ENCODE data around the gene SLC25A12. TPM values are rescaled to one million over a fixed set of nuclear protein-coding genes. Genes with fewer than 3 reads are reported as not detected.

The SLC25A12 gene
- total RNA-seq, 2 experiments from 2014 or later = 28.1 to 32.3 TPM

DNA sequence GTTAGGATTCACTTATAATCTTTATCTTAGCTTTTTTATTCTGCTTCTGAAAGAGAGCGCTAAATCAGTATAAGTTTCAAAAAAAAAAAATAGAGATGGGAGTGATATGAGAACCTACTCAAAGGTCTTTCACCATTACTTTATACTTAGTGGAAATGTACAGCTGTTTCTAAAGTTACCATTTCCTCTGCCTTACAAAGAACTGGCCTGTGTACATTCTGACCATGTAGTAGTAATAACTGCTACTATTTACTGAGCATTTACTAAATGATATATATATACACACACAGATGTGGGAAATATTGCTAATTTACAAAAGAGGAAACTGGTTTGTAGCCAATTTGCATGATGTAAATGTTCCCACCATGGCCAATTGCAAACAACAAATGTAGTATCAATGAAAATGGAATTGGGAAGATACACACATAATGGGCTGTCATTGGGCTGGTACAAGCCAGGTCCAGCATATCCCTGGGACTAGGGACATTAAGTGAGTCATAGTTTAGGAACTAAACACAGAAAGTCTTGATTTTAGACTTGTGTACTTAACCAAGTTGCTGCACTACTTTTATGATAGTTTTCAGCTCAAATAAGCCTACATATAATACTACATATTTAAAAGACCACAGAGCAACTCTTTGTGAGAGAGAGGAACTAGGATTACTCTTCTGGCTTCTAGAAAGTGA, 139.6 kb downstream of the SLC25A12 start:
- peaks cover 19% of the 10 kb centered on the region for H3K36me3 ChIP-seq (ENCODE audit: insufficient read depth, low read length)

DNA sequence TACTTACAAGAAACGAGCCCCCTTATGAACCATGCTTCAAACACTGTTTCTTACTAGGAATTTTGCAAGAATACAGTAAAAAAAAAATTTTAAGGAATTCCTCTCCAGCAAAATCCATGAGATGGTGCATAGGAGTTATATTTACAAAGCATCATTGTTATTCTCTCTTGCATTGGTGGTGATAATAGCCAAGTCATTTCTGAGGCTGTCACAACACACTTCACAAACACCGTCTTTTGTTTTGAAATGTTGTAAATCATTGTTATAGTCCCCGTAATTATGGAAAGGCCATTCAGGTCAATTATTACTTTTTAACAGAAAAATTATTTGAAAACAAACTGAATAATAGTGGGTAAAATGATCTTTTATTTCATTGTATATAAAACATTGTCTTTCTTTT, 146.7 kb downstream of the SLC25A12 start:
- DNase-seq (ENCODE audit: low spot score) = no peak
- Histone ChIP-seq H3K4me1 (ENCODE audit: insufficient read depth, low read length, poor library complexity, severe bottlenecking) (no peaks in the 10 kb centered on the region), H3K79me2 (ENCODE audit: insufficient read depth, low read depth, low read length) (no peaks in the 10 kb centered on the region), H3K27ac (ENCODE audit: low read depth, low read length, poor library complexity, severe bottlenecking) (no peak overlapping the region), H4K20me1 (ENCODE audit: insufficient read depth, low read length) (no peaks in the 10 kb centered on the region), H3K4me2 (ENCODE audit: low read length) (no peak overlapping the region), H3K4me3 (ENCODE audit: low read depth, low read length, poor library complexity, severe bottlenecking) (no peak overlapping the region), H3K9me3 (ENCODE audit: low read length) (no peaks in the 10 kb centered on the region), H3K9me2 (ENCODE audit: insufficient read depth, low read length) (no peaks in the 10 kb centered on the region), H3K36me3 (ENCODE audit: insufficient read depth, low read length) (peaks cover 73% of the 10 kb centered on the region), H2AFZ (ENCODE audit: low read length) (no peak overlapping the region)
- ChIA-PET POLR2A (no interaction called here), CTCF (ENCODE audit: unreplicated experiment) (no interaction called here)
- TF ChIP-seq EZH2phosphoT487 (IDR thresholded peaks at IDR 0.05; ENCODE audit: borderline replicate concordance, low read depth, low read length) = no peak
- TF ChIP-seq, protein P1, sequence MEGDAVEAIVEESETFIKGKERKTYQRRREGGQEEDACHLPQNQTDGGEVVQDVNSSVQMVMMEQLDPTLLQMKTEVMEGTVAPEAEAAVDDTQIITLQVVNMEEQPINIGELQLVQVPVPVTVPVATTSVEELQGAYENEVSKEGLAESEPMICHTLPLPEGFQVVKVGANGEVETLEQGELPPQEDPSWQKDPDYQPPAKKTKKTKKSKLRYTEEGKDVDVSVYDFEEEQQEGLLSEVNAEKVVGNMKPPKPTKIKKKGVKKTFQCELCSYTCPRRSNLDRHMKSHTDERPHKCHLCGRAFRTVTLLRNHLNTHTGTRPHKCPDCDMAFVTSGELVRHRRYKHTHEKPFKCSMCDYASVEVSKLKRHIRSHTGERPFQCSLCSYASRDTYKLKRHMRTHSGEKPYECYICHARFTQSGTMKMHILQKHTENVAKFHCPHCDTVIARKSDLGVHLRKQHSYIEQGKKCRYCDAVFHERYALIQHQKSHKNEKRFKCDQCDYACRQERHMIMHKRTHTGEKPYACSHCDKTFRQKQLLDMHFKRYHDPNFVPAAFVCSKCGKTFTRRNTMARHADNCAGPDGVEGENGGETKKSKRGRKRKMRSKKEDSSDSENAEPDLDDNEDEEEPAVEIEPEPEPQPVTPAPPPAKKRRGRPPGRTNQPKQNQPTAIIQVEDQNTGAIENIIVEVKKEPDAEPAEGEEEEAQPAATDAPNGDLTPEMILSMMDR (conservative IDR thresholded peaks at IDR 0.05; ENCODE audit: low read length) = no peak
- BruUV-seq (replicated peaks) = no TSS peak
- intact Hi-C loops (cut with micrococcal nuclease; ENCODE audit: unreplicated experiment) = no loop called here

More for the DNA sequence above, 139.6 kb downstream of the SLC25A12 start:
- no peak overlapping the region for H3K4me3 ChIP-seq (ENCODE audit: low read depth, low read length, poor library complexity, severe bottlenecking)
- CTCF ChIA-PET (ENCODE audit: unreplicated experiment) = interaction anchor here (0.5 kb wide), 1 partner anchor 57 kb away, joined by 3 read pairs; no protein-coding TSS in a partner anchor
- TF ChIP-seq, protein P1 (conservative IDR thresholded peaks at IDR 0.05; ENCODE audit: low read length) = no peak
- TF ChIP-seq EZH2phosphoT487 (IDR thresholded peaks at IDR 0.05; ENCODE audit: borderline replicate concordance, low read depth, low read length) = no peak
- intact Hi-C loops (cut with micrococcal nuclease; ENCODE audit: unreplicated experiment) = no loop called here
- BruUV-seq (replicated peaks) = no TSS peak
- H3K9me3 ChIP-seq (ENCODE audit: low read length) = no peaks in the 10 kb centered on the region
- DNase-seq (ENCODE audit: low spot score) = no peak
- H3K4me2 ChIP-seq (ENCODE audit: low read length) = no peak overlapping the region
- H4K20me1 ChIP-seq (ENCODE audit: insufficient read depth, low read length) = no peaks in the 10 kb centered on the region
- no peaks in the 10 kb centered on the region for H3K4me1 ChIP-seq (ENCODE audit: insufficient read depth, low read length, poor library complexity, severe bottlenecking)
- H2AFZ ChIP-seq (ENCODE audit: low read length) = no peak overlapping the region
- no peak overlapping the region for H3K27ac ChIP-seq (ENCODE audit: low read depth, low read length, poor library complexity, severe bottlenecking)
- H3K9me2 ChIP-seq (ENCODE audit: insufficient read depth, low read length) = no peaks in the 10 kb centered on the region
- POLR2A ChIA-PET = interaction anchor here (0.6 to 1.1 kb wide), 7 partner anchors 10 to 1454 kb away, joined by 3 to 7 read pairs (median 4); no protein-coding TSS in a partner anchor
- H3K79me2 ChIP-seq (ENCODE audit: insufficient read depth, low read depth, low read length) = no peaks in the 10 kb centered on the region

DNA sequence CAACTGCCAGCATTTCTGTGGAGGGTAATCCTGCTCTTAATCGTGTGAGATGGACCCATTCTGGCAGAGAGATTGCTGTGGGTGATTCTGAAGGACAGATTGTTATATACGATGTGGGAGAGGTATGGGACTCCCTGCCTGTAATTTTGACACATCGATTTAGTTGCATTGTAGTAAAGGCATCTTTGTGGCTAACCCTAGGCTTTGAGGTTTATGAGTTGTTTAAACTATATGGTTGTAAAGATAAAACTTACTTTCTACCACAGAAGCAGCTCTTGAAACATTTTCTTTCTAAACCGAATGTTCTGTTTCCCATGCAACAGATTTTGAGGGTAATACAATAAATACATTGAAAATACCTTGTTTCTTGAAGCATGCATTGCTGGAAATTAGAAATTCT, 148.2 kb downstream of the SLC25A12 start:
- Histone ChIP-seq H3K79me2 (ENCODE audit: insufficient read depth, low read depth, low read length) (no peaks in the 10 kb centered on the region), H3K9me2 (ENCODE audit: insufficient read depth, low read length) (no peaks in the 10 kb centered on the region), H3K4me2 (ENCODE audit: low read length) (no peak overlapping the region), H2AFZ (ENCODE audit: low read length) (no peak overlapping the region), H4K20me1 (ENCODE audit: insufficient read depth, low read length) (no peaks in the 10 kb centered on the region), H3K4me1 (ENCODE audit: insufficient read depth, low read length, poor library complexity, severe bottlenecking) (peaks cover 7% of the 10 kb centered on the region), H3K4me3 (ENCODE audit: low read depth, low read length, poor library complexity, severe bottlenecking) (no peak overlapping the region), H3K9me3 (ENCODE audit: low read length) (no peaks in the 10 kb centered on the region), H3K27ac (ENCODE audit: low read depth, low read length, poor library complexity, severe bottlenecking) (no peak overlapping the region), H3K36me3 (ENCODE audit: insufficient read depth, low read length) (peaks cover 76% of the 10 kb centered on the region)
- POLR2A ChIA-PET = no interaction called here
- intact Hi-C loops (cut with micrococcal nuclease; ENCODE audit: unreplicated experiment) = no loop called here
- CTCF ChIA-PET (ENCODE audit: unreplicated experiment) = no interaction called here
- no peak for DNase-seq (ENCODE audit: low spot score)
- BruUV-seq (replicated peaks) = no TSS peak
- TF ChIP-seq, protein P1 (conservative IDR thresholded peaks at IDR 0.05; ENCODE audit: low read length) = no peak
- no peak for TF ChIP-seq EZH2phosphoT487 (IDR thresholded peaks at IDR 0.05; ENCODE audit: borderline replicate concordance, low read depth, low read length)

Measured in OCI-LY7 (cell line).